ENCODE data around the gene F8A1.
"Not testable (repeated sequence)": the region's sequence is repeated elsewhere in the genome, so short reads cannot be mapped to it uniquely, and the experiment has no call there.

DNA sequence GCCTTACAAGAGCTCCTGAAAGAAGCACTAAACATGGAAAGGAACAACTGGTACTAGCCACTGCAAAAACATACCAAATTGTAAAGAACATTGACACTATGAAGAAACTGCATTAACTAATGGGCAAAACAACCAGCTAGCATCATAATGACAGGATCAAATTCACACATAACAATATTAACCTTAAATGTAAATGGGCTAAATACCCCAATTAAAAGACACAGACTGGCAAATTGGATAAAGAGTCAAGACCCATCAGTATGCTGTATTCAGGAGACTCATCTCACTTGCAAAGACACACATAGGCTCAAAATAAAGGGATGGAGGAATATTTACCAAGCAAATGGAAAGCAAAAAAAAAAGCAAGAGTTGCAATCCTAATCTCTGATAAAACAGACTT, 17.6 kb upstream of the F8A1 start:
- not testable (repeated sequence) for TF ChIP-seq POLR2A (IDR thresholded peaks at IDR 0.05)
- TF ChIP-seq, protein P1, sequence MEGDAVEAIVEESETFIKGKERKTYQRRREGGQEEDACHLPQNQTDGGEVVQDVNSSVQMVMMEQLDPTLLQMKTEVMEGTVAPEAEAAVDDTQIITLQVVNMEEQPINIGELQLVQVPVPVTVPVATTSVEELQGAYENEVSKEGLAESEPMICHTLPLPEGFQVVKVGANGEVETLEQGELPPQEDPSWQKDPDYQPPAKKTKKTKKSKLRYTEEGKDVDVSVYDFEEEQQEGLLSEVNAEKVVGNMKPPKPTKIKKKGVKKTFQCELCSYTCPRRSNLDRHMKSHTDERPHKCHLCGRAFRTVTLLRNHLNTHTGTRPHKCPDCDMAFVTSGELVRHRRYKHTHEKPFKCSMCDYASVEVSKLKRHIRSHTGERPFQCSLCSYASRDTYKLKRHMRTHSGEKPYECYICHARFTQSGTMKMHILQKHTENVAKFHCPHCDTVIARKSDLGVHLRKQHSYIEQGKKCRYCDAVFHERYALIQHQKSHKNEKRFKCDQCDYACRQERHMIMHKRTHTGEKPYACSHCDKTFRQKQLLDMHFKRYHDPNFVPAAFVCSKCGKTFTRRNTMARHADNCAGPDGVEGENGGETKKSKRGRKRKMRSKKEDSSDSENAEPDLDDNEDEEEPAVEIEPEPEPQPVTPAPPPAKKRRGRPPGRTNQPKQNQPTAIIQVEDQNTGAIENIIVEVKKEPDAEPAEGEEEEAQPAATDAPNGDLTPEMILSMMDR (IDR thresholded peaks at IDR 0.05): not testable (repeated sequence)

Data from heart left ventricle (tissue), 13 donors.